A549 (cell line): ENCODE results near the gene C1QBP.

Experiments
- FOXS1 ChIP-seq: fragments of 250-450 bp; sonication (Bioruptor Pico); IDR thresholded peaks from 2 replicates; pipeline ENCODE4 v1.5.0; 2020; ENCODE audit warnings: mild to moderate bottlenecking, moderate library complexity
- PBX3 ChIP-seq: IDR thresholded peaks from 2 replicates; pipeline ENCODE4 v1.6.1; 2012

GRCh38 chr17:5473906-5474305 is 35.0 kb upstream of the C1QBP start:
- no peak for TF ChIP-seq FOXS1
- no peak for TF ChIP-seq PBX3
